Stimulated activated CD4-positive, alpha-beta T cell treated with anti-CD3 and anti-CD28 coated beads, Interleukin-2, amount 100 ng/mL, for 48 hours (primary cell): ENCODE data around the gene CALD1.
A peak's percentile ranks its signal among the peaks of the same experiment; 100 is the strongest.
"Not testable (repeated sequence)": the region's sequence is repeated elsewhere in the genome, so short reads cannot be mapped to it uniquely, and the experiment has no call there.

Experiments
- DNase-seq, 2 donors: peaks; one replicate each; pipeline ENCODE4 v3.0.0-alpha.2; 2020

CALD1 gene

DNA sequence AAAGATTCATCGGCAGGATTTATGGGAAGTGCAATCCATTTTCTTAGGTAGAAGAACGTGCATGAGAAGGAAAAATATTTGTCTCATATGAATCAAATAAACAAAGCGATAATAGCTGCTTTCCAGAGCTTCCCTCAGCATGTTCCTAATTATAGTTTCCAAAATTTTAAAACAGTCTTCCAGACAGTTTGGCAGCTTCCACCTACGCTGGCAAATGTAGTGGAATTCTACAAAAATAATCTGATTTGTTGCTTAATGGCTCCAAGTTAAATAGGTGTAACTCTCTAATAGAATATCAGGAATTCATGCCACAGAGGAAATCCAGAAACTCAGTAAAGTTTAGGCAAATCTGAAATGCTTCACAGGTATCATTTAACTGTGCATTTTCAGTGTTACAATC lies 183.6 kb downstream of the CALD1 start:
- DNase-seq: no peak

DNA sequence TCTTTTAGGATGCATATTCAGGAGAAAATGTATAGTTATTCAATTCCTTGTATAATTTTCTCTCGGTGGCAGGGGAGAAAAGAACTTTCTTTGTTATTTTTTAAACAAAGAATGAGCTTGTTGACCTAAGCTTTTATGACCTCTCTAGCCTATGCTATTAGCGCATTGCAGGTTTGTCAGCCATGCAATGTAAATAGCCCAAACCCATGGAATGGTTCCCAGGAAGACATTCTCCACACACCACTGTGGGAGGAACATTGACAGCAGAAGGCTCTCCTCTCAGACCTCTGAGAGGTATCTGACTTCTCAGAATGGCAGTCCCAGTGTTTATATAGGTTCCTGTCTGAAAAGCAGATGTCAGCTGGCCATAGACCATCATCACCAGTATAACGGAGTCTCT lies 187.3 kb downstream of the CALD1 start:
- no peak for DNase-seq

DNA sequence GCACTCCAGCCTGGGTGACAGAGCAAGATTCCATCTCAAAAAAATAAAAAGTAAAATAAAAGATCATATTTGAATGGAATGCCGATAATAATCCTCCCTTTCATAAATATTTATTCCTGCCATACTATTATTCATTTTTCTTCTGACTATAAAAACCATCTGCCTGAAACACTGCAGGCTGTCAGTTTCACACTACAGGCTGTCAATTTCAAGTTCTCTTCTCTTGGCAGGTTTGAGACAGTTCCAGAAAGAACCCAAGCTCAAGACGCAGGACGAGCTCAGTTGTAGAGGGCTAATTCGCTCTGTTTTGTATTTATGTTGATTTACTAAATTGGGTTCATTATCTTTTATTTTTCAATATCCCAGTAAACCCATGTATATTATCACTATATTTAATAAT lies 188.7 kb downstream of the CALD1 start:
- no peak for DNase-seq

DNA sequence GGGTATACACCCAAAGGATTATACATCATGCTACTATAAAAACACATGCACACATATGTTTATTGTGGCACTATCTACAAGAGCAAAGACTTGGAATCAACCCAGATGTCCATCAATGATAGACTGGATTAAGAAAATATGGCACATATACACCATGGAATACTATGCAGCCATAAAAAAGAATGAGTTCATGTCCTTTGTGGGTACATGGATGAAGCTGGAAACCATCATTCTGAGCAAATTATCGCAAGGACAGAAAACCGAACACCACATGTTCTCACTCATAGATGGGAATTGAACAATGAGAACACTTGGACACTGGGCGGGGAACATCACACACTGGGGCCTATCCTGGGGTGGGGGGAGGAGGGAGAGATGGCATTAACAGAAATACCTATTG lies 202.2 kb downstream of the CALD1 start:
- DNase-seq: not testable (repeated sequence)

DNA sequence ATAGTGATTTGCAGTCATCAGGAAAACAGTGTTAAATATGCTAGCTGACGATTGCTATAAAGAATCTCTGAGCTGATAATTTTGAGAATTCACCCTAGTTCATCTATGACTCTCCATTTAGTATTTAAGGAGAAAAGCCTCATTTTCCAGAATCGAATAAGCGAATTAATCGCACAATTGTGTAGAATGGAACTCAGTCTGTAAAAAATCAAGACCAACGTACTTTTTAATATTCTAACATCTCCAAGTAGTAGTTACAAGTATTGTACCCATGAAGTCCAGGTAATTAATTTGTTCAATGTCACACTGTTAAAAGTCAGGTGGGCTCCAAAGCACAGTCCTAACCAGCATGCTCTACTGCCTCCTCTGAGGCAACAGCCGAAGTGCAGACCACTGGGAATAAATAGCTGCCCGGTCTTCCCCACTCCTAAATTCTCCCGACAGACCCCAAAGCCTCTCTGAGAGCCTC lies 206.5 kb downstream of the CALD1 start:
- DNase-seq: no peak

DNA sequence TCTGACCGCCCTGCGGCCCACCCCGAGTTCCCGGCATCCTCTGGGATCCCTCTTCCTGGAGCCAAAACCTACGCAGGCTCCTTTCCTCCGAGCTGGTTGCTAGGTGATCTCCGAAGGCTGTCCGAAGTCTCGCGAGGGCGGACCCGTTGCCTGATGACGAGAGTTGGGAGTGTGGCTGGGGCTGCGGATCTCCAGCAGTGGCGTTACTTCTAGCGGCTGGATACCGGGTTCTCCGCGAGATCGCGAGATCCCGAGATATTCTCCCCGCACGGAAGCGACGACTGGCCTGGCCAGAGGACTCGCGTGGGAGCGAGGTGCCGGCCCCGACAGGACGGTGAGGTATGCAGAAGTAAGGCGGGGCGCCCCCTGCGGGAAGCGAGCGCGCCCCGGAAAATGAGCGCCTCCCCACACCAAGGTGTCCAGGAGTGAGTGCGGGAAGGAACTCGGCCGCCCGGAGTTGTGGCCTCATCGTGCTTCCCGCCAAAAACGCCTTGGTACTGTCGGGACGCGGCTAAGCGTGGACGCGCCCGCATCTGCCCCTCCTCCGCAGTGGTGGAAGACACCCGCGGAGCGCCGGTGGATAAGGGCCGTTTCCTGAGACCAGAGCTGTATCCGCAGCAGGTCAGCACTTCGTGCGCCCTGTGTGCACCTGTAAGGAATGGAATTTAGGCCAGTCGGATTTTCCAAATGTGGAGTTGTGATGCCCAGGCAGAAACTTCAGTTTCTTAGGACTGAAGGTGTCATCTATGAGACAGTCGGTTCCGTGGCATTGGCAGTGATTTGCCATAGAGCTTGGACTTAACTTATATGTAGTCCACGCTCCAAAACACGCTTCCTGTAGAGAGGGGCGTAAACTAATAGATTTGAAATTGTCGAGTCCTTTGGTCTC lies 207.2 kb downstream of the CALD1 start, which contains the start of gene AGBL3:
Gene AGBL3 (plus strand): TSS at position 146 of the 889 bp plus-strand sequence. CDS start 1,426 bp downstream, outside the sequence.
- peak; percentile 86 for DNase-seq

DNA sequence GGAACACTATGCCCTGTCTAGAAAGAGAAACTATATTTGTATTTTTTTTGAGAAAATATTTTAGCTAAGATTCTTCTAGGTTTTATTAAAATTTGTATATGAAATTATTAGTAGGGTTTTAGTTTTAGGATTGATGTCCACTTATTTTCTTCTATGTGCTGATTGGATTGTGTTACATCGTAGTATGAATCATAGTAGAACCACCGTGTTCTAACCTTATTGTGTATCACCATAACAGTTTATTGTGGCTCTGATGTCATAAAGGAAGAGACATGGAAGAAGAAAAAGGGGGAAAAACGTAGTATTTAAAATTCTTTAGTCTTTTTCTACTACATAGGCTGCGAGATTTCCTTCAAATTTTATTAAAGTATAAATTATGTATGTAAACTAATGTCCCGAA lies 208.7 kb downstream of the CALD1 start:
- DNase-seq: no peak

DNA sequence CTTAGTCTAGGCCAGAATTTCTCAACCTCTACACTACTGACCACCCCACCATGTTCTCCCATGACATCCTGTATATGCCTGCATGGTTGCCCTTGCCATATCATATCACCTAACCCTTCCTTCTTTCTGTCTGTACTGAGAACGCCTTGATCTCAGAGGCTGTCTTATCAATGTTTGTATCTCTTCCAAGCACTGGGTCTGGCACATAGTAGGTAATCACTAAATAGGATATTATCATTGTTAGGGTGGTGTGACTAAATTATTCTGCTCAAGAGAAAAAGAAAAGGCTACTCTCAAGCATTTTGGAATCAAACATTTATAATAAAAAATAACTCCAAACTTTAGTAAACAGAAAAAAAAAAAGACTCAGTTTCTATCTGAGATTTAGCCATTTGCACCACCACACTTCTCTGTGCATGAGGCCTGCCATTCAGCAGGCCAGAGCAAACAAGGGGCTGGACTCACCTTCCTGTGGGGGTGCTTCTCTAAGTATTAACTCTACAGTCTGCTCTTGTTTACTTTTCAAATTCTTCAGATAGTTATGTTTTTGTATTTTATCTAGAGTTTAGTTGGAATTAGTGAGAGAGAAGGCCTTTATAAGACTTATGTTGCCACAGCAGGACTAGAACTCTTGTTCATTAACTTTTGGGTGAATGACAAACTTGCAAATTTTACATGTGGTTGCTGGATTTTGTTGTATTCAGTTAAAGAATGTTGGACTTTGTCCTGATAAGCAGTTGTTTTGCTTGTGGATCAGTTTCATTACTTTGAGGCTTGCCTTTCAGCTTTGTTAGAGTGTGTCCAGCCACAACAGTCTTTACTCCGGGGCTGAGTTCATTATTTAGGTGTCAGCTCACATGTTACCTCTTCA lies 212.3 kb downstream of the CALD1 start:
- no peak for DNase-seq

DNA sequence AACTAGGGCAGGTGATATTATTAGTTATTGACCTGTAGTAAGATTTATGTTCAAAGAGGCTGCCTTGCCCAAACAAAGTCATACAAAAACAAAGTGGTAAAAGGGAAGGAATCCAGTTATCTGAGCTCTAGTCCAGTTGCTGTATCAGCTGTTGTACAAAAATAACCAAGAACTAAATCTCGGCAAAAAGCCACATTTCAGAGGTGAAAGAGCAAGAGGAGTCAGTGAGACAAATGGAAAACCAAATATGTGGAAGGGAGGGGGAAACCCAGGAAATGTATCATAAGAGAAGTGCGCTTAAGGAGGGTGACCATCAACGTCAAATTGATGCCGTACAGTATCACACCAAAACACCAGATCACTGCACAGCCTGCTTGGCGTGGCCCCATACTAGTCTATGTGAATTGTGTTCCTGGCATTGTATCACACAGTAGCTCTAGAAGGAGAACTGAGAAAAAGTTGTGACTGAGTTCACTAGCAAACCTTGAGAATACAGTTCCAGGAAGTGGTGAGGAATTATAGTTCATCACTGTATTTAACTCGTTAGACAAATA lies 213.3 kb downstream of the CALD1 start:
- peak in 1 of 2 donors; percentile 14 for DNase-seq

DNA sequence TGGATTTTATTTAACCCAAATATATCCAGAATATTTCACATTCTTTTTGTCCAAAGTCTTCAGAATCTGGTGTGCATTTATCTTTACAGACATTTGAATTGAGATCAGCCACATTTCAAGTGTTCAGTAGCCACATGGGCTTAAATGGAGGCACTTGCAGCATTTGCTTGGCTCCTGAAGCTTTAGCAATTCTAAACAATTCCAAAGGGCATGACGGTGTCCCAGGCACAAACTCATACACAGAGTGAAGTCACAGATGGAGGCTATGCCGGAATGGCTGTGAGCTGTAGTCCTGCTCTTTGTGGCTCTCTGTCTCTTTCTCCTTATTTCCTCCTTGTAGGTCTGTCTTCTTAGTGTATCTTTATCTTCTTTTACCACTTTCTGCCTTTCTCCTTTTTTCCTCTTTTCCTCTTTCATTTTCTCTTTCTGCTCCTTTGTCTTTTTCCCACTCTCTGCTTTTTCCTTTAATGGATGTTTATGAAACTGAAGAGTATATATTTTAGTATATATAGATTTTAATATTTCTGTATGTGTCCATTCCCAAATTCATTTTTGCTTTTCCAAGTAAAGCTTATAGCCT lies 214.5 kb downstream of the CALD1 start:
- DNase-seq: no peak

DNA sequence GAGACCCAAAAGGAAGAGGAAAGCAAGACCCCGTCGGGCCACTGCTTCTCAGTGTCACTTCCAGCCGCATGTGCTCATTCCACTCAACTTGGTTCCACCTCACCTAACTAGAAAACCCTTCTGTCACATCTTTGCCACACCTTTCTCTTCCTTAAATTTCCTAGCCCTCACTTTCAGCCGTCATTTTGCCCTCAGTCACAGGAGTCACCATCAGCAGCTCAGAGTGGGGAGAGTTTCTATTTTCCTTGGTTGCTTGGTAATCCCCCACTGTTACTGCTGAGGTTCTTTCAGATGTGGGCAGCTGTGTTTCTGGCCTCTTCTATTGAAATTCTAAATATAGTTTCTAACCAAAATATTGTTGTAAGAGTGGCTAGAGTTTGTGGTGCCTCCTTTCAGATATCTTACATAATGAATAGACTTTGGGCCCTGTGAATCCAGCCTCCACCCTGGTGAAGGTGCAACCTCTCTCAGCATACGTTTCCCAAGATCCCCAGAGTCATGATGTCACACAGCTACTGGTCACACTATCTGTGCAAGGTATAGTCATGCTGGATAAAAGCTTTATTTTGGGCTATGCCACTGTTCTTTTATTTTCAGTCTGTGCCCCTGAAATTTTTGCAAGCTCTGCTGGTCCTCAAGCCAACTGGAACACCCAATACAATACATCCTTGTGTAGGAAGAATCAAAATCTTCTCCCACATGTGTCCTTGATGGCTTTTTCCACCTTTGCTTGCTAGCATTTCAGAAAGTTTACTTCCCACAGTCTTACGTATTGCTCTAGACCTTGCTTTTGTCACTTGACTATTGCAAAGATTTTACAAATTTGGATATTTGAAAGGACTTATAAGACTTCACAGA lies 216.0 kb downstream of the CALD1 start:
- DNase-seq: no peak

DNA sequence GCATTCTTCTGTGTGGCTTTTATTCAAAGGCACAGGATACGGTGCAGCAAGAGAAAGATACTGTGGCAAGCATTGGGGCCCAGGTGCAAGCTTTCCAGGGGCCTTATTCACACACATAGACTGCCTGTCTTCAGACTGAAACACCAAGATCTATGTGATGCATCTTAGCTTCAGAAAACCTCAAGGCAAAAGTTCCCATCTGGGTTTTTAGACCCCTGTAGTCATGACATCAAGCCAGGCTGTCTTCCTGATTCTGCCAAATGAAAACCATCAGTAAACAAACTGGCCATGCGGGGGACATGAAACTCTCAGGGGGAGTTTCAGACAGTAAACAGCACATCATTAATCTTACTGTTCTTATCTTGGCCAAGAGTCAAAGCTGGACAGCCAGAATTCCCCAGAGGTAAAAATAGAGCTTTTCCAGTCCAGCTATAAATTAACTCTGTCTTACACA lies 216.7 kb downstream of the CALD1 start:
- DNase-seq: no peak

DNA sequence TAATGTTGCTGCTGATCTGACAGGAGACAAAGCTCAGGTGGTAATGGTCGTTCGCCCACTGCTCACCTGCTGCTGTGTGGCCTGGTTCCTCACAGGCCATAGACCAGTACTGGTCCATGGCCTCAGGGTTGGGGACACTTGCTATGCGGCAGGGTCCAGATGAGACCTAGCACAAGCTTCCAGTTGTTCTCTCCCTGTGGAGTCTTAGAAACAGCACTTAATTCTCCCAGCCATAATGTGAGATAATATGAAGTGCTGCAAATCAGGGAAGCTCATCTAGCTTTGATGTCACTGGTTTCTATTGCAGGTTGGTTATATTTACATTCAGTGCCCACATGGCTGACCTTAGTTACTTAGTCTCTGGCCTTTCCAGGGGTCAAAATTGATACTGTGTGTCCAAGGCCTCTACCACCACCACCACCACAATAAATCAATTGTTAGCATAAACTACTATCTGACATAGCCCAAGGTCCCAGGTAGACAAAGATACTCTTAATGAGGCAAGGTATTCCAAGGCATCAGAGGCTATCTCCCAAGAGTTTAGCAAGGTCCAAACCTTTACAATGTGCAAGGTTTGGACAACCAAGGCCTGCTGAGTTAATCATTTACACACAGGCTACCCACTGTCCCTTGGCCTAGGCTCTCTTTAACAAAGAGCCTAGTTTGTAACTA lies 217.9 kb downstream of the CALD1 start:
- DNase-seq: no peak

DNA sequence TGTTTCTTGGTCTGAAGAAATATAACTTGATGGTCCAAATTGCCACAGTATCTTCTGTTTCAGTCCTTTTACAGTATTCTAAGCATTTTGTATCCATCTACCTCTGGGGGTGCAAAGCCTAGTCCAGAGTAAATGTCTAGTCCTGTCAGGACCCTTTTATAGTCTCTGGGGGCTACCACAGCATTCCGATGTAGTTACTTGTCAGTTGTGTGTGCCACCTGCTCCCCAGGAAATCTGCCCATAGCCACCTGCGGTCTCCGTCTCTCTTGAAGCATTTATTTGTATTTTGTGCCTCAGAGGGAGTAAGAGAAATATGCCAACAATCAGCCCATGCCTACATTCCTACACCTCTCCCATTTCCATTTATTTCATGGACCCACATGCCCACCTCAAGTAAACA lies 219.7 kb downstream of the CALD1 start:
- DNase-seq: no peak

DNA sequence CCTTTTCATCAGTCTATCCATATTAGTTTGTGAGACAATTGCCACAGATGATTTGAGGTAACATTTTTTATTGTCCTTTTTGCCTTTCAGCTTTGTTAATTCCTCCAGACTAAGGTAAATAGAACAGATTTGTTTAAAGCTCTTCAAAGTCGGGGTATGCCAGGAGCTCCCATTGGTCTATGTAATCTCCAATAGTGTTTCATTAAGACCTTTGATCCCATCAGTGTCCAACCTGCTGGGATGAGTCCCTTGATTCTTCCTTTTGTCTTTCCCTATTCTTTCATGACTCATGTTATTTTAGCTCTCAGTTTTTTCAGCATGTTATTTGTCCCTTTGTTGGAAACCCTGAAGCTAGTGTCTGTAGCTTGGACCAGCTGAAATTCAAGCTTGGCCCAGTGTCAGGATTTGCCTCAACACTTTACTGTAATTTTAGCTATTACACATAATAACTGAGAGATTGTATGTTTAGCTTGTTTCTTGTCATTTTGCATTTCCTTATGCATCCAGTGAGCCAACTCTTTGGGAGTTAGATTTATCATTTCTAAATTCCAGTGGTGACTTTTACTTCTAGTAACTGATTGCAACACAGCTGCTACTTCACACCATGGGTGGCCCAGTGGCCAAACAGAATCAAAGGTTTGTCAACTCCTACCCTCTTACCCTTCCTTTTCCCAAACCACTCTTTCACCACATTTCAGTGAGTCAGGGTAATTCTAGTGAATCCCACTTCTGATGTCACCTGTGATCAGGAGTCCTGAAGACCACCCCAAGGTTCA lies 222.1 kb downstream of the CALD1 start:
- no peak for DNase-seq

DNA sequence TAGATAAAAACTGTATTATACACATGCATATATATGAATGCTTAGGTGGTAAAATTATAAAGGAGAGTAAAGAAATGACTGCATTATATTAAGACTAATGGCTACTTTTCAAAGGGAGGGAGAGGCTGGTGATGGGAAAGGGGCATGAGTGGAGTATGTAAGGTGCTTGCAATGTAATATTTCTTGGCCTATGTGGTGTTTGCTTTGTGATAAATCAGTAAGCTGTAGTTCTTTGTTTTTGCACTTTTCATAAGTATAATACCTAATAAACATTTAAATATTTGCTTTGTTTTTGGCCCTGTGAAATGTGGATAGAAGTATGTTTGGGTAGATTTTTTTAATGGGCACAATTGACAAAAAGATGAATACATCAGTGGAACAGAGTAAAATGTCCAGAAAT lies 232.8 kb downstream of the CALD1 start:
- no peak for DNase-seq
